Rectal smooth muscle tissue (tissue), 1 donor: Measurements from ENCODE around the gene ATP13A3.

Source experiments
- H3K27ac ChIP-seq: one replicate; pipeline ENCODE4 v1.7.0; 2013; ENCODE audit warnings: low read depth, low read length, inconsistent platforms
- H3K27me3 ChIP-seq: one replicate; pipeline ENCODE4 v1.7.0; 2013; ENCODE audit warnings: low read length; ENCODE audit not compliant: control insufficient read depth, insufficient read depth
- H3K36me3 ChIP-seq: one replicate; pipeline ENCODE4 v1.7.0; 2013; ENCODE audit warnings: low read length; ENCODE audit not compliant: control insufficient read depth, insufficient read depth
- H3K4me1 ChIP-seq: one replicate; pipeline ENCODE4 v1.7.0; 2013; ENCODE audit warnings: low read length; ENCODE audit not compliant: control insufficient read depth, insufficient read depth
- H3K4me3 ChIP-seq: one replicate; pipeline ENCODE4 v1.7.0; 2013; ENCODE audit warnings: low read length
- H3K9ac ChIP-seq: one replicate; pipeline ENCODE4 v1.7.0; 2013; ENCODE audit warnings: low read length

ATP13A3 gene

DNA sequence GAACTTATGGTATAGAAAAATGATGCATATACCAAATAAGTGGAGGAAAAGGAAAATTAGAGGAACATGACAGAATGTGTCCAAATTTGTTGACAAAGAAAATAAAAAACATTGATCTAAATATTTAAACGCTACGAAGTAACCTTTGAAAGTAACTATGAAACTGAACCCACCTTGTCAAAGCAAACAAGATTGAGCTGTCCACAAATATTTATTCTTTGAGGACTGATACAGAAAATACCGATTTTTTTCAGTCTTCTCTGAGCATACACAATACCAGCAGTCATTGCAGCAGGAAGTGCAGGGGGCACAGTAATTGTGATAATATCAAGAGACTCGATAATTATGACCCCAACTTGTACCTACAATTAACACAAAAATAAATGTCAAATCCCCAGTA lies 40.0 kb downstream of the ATP13A3 start:
- no peak overlapping the region for H3K27ac ChIP-seq

DNA sequence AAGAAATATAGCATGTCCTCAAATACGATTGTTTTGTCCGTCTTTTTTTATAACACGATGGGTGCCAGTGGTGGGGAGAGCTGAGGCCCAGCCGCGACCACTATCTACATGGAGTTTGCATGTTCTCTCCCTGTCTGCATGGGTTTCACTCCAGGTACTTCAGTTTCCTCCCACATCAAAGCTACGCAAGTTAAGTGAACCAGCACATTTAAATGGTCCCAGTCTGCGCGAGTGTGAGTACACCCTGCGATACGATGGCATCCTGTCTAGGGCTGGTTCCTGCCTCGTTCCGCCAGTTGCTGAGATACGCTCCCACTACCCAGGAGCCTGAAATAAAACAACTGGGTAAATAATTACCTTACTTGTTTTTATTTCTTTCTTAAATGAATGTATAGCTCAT lies 40.6 kb downstream of the ATP13A3 start:
- no peaks in the 10 kb centered on the region for H3K4me1 ChIP-seq
- H3K27me3 ChIP-seq = no peaks in the 10 kb centered on the region
- H3K4me3 ChIP-seq = no peak overlapping the region
- no peak overlapping the region for H3K9ac ChIP-seq
- H3K27ac ChIP-seq = no peak overlapping the region
- peaks cover 10% of the 10 kb centered on the region for H3K36me3 ChIP-seq

More for the DNA sequence above, 40.0 kb downstream of the ATP13A3 start:
- no peak overlapping the region for H3K9ac ChIP-seq
- H3K36me3 ChIP-seq = peaks cover 11% of the 10 kb centered on the region
- H3K27me3 ChIP-seq = no peaks in the 10 kb centered on the region
- no peak overlapping the region for H3K4me3 ChIP-seq
- H3K4me1 ChIP-seq = no peaks in the 10 kb centered on the region

DNA sequence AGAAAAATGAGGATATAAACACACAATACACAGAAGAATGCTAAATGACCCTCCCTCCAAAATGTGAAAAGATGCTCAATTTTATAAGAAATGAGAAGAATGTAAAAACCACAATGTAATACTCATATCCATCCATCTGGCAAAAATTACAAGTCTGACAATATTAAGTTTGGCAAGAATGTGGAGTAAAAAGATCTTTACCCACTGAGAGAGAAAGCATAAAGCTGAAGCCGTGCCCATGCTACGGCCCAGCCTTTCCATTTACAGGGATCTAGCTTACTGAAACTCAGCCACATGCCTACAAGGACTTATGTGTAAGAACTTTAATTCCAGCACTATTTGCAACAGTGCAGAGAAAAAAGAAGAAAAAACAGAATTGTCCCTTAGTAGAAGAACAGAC lies 42.9 kb downstream of the ATP13A3 start:
- H3K9ac ChIP-seq = no peak overlapping the region
- no peaks in the 10 kb centered on the region for H3K27me3 ChIP-seq
- no peak overlapping the region for H3K4me3 ChIP-seq
- peaks cover 6% of the 10 kb centered on the region for H3K36me3 ChIP-seq
- H3K27ac ChIP-seq = no peak overlapping the region
- no peaks in the 10 kb centered on the region for H3K4me1 ChIP-seq

DNA sequence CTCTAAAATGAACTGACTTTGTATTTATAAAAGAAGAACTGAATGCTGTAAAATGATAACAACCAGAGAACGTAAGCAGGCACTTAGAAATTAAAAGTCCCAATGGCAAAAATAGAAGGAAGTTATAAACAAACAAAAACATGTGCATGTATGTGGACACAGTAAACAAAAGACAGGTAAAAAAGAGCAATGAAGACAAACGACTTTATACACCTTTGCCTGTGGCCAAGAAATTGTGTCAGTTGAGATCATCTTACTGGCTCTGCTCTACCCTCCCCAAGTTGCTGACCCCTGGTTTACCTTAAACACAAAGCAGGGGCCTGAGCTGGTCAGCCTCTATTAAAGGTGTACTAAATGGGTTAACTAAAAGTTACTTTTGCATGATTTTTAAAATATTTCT lies 46.0 kb downstream of the ATP13A3 start:
- Histone ChIP-seq H3K4me1 (no peaks in the 10 kb centered on the region), H3K27ac (no peak overlapping the region), H3K9ac (no peak overlapping the region), H3K4me3 (no peak overlapping the region), H3K36me3 (peaks cover 7% of the 10 kb centered on the region), H3K27me3 (no peaks in the 10 kb centered on the region)

DNA sequence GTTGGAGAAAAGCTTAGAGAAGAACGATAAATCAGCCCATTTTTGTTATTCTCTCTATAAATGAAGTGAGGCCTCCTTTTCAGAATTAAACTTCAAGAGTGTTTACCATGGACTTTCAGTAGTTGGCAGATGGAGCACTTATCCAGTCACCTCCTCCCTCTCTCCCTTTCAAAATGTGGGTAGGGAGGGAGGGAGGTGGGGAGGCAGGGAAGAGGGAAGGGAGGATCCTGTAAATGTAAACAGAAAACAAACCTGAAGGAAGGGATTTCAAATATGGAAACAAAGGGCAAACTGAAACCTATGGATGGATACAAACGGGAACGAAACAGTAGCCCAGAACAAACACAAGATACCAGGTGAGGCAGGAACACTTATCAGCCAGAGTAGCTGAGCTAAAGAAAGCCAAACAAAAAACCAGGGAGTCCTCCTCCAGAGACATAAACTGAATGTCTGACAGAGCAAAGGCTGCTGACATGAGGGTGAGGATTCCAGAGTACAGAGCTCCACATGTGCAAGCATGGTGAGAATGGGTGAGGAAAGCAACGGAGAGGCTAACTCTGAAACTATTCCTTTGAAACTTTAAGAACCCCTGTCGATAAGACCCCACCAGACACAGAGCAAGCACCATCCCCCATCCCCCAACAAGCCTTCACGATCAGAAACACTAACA lies 46.8 kb downstream of the ATP13A3 start:
- Histone ChIP-seq H3K9ac (no peak overlapping the region), H3K4me1 (no peaks in the 10 kb centered on the region), H3K4me3 (no peak overlapping the region), H3K36me3 (peaks cover 11% of the 10 kb centered on the region), H3K27ac (no peak overlapping the region), H3K27me3 (no peaks in the 10 kb centered on the region)

DNA sequence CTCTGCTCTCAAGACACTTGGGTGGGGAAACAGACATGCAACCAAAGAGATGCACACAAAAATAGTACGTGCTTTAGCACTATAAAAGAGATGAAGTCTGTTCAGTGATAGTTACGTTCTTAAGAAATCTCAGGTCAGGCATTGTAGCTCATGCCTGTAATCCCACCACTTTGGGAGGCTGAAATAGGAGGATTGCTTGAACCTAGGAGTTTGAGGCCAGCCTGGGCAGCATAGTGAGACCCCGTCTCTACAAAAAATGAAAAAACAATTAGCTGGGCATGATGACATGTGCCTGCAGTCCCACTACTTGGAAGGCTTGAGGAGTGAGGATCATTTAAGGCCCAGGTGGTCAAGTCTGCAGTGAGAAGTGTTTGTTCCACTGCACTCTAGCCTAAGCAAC lies 52.3 kb downstream of the ATP13A3 start:
- Histone ChIP-seq H3K27me3 (no peaks in the 10 kb centered on the region), H3K27ac (no peak overlapping the region), H3K36me3 (peaks cover 24% of the 10 kb centered on the region), H3K4me1 (no peaks in the 10 kb centered on the region), H3K4me3 (no peak overlapping the region), H3K9ac (no peak overlapping the region)

DNA sequence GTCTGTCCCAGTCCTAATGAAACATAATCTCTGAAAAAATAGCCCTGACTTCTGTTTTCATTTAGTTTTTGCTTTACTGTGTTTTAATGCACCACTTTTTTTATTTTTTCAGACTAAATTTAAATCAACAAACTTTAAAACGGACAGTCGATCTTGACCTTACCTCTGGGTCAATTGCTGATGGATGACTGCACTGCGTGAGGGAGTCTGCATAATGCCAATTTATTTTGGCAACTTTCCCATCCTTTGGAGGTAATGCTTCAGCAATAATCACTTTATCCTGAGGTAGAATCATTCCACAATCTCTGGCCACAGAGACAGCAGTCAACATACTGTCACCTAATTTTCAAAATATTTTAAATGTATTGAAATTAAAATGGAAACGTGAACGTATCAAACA lies 55.2 kb downstream of the ATP13A3 start:
- Histone ChIP-seq H3K4me3 (no peak overlapping the region), H3K27me3 (no peaks in the 10 kb centered on the region), H3K4me1 (no peaks in the 10 kb centered on the region), H3K27ac (no peak overlapping the region), H3K9ac (no peak overlapping the region), H3K36me3 (peaks cover 24% of the 10 kb centered on the region)

DNA sequence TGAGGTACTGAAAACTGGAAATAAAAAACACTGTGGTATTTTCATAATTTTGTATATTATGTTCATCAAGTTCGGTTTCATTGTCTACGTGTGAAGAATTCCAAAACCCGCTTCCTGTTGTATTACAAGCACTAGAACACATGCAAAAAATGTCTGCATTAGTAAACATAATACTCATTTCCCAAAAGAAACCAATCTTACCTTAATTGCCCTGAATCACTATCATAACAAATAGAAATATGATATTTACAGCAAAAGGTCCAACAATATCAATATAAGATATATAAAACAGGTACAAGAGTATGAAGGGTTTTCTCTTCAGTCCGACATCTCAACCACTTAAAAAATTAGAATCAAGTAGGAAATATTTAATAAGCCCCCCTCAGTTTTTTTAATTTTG lies 61.4 kb downstream of the ATP13A3 start:
- H3K4me3 ChIP-seq = no peak overlapping the region
- H3K27me3 ChIP-seq = no peaks in the 10 kb centered on the region
- peaks cover 8% of the 10 kb centered on the region for H3K36me3 ChIP-seq
- no peaks in the 10 kb centered on the region for H3K4me1 ChIP-seq
- no peak overlapping the region for H3K9ac ChIP-seq
- no peak overlapping the region for H3K27ac ChIP-seq

DNA sequence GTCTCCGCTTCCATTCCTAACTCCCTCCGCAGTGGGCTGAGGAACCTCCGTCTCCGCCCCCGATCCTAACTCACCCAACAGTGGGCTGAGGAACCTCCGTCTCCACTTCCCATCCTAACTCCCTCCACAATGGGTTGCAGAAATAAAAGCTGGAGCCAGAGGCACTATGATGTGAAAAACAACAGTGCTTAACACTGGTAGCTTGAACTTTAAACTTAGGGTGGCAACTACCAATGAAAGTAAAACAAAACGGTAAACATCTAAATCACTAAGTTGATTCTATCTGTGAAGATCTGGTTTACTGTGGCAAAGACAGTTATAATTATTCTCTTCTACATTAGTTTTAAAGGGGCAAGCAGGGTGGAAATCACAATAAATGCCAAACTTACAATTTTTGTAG lies 61.8 kb downstream of the ATP13A3 start:
- Histone ChIP-seq H3K4me1 (no peaks in the 10 kb centered on the region), H3K27me3 (no peaks in the 10 kb centered on the region), H3K9ac (no peak overlapping the region), H3K36me3 (peaks cover 7% of the 10 kb centered on the region), H3K27ac (no peak overlapping the region), H3K4me3 (no peak overlapping the region)

DNA sequence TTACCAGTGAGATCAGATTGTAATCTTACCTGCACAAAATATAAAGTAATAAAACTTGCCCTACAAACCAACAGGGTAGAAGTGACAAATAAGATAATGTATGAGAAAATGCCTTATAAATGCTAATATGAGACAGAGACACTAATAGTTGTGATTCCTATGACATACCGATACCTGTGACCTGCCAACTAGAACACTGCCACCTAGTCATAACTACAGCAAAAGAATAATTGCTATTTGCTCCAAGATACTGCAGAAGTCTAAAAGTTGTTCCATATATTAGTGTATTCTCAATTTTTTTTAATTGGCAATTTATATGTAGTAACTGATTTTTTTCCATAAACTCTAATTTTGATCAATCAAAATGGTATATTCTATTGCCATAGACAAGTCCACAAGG lies 62.4 kb downstream of the ATP13A3 start:
- no peaks in the 10 kb centered on the region for H3K4me1 ChIP-seq
- H3K36me3 ChIP-seq = peaks cover 3% of the 10 kb centered on the region
- no peak overlapping the region for H3K4me3 ChIP-seq
- no peak overlapping the region for H3K9ac ChIP-seq
- no peak overlapping the region for H3K27ac ChIP-seq
- H3K27me3 ChIP-seq = no peaks in the 10 kb centered on the region

DNA sequence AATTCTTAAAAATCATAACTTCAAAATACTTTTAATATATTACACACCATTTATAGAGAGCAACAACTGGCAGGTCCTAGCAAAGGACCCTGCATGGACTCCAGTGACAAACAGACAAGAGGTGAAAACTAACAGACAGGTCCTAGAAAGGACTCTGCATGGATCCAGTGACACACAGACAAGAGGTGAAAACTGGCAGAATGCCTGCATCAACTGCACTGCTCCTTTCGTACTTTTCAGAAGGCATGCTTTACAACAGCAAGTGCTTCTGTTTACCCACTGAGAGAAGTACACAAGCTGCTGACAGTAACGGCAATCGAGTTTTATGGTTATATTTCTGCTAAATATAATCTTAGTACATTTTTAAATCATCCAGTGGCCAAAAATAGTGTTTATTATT lies 63.5 kb downstream of the ATP13A3 start:
- Histone ChIP-seq H3K27me3 (no peaks in the 10 kb centered on the region), H3K4me1 (no peaks in the 10 kb centered on the region), H3K27ac (no peak overlapping the region), H3K9ac (no peak overlapping the region), H3K4me3 (no peak overlapping the region), H3K36me3 (peaks cover 2% of the 10 kb centered on the region)

DNA sequence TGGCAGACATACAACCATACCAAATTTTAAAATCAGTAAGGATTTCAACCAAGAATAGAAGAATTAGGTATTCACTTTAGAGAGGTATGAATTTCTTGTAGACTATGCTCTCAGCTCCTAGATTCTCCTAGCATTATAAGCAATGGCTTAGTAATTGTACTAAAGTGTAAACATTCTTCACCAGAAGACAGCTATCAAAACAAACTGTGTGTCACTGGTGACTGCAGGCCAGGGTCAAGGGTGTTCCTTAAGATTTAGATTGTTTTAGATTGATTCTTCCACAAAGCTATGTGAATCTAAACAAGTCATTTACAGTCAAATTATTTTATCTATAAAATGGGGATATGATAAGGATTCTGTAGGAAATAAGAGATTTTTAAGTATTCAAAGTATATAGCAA lies 64.6 kb downstream of the ATP13A3 start:
- H3K9ac ChIP-seq = no peak overlapping the region
- H3K4me3 ChIP-seq = no peak overlapping the region
- no peak overlapping the region for H3K27ac ChIP-seq
- no peaks in the 10 kb centered on the region for H3K4me1 ChIP-seq
- peaks cover 2% of the 10 kb centered on the region for H3K36me3 ChIP-seq
- no peaks in the 10 kb centered on the region for H3K27me3 ChIP-seq

DNA sequence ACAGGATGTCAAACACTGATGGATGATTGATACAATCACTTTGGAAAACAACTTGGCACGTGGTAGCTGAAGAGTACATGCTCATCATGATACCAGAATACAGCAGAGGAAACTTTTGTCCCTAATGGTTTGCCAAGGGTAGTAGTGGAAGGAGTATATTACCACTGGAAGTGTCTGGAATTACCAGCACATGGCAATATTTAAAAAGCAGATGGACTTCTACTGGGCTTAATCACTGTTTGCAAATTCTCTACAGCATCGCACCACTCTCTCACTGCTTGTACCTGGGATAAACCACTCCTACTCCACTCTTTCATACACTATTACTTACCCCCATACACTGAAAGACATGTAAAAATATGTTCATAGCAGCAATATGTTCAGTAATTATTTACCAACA lies 68.1 kb downstream of the ATP13A3 start:
- H3K36me3 ChIP-seq = peaks cover 2% of the 10 kb centered on the region
- H3K4me1 ChIP-seq = no peaks in the 10 kb centered on the region
- no peak overlapping the region for H3K27ac ChIP-seq
- no peak overlapping the region for H3K4me3 ChIP-seq
- no peaks in the 10 kb centered on the region for H3K27me3 ChIP-seq
- H3K9ac ChIP-seq = no peak overlapping the region
